SK-N-SH treated with all-trans-retinoic acid at 6 μM for 48 hours (cell line): ENCODE data around the gene ADIPOR1.
"Not testable (repeated sequence)": the region's sequence is repeated elsewhere in the genome, so short reads cannot be mapped to it uniquely, and the experiment has no call there.

Experiments
- ATAC-seq: fragments of 200-7000 bp; cut with Tn5 transposase; 3 replicates; pipeline ENCODE4 v1.9.1; 2020; ENCODE audit warnings: mild to moderate bottlenecking, moderate library complexity
- ARNTL ChIP-seq: fragments of 450-650 bp; formaldehyde crosslinking; IDR thresholded peaks from 2 replicates; pipeline ENCODE4 v1.5.0; 2020; ENCODE audit warnings: low read depth, mild to moderate bottlenecking, moderate library complexity, borderline replicate concordance
- BACH2 ChIP-seq: fragments of 250-450 bp; sonication (Bioruptor Pico); IDR thresholded peaks from 2 replicates; pipeline ENCODE4 v1.9.0; 2021; ENCODE audit warnings: mild to moderate bottlenecking, borderline replicate concordance
- CREB5 ChIP-seq: fragments of 250-450 bp; sonication (Bioruptor Pico); IDR thresholded peaks from 2 replicates; pipeline ENCODE4 v1.5.1; 2020; ENCODE audit warnings: low read depth, mild to moderate bottlenecking, moderate library complexity
- CSDC2 ChIP-seq: fragments of 250-450 bp; sonication (Bioruptor Pico); IDR thresholded peaks from 2 replicates; pipeline ENCODE4 v1.5.0; 2020; ENCODE audit warnings: mild to moderate bottlenecking, moderate library complexity
- CSRNP3 ChIP-seq: fragments of 250-450 bp; sonication (Bioruptor Pico); IDR thresholded peaks from 2 replicates; pipeline ENCODE4 v1.5.1; 2021; ENCODE audit warnings: mild to moderate bottlenecking, moderate library complexity
- ESRRG ChIP-seq: fragments of 250-450 bp; sonication (Bioruptor Pico); IDR thresholded peaks from 2 replicates; pipeline ENCODE4 v1.6.1; 2021; ENCODE audit warnings: mild to moderate bottlenecking
- GLIS3 ChIP-seq: fragments of 250-450 bp; sonication (Bioruptor Pico); IDR thresholded peaks from 2 replicates; pipeline ENCODE4 v1.5.0; 2020; ENCODE audit warnings: mild to moderate bottlenecking, moderate library complexity
- ISL1 ChIP-seq: fragments of 250-450 bp; sonication (Bioruptor Pico); IDR thresholded peaks from 2 replicates; pipeline ENCODE4 v2.1.2; 2022; ENCODE audit warnings: mild to moderate bottlenecking, moderate library complexity
- OSR1 ChIP-seq: fragments of 250-450 bp; sonication (Bioruptor Pico); IDR thresholded peaks from 2 replicates; pipeline ENCODE4 v1.8.0; 2022; ENCODE audit warnings: moderate library complexity, mild to moderate bottlenecking, inconsistent platforms
- PATZ1 ChIP-seq: fragments of 250-450 bp; sonication (Bioruptor Pico); IDR thresholded peaks from 2 replicates; pipeline ENCODE4 v1.8.0; 2020; ENCODE audit warnings: mild to moderate bottlenecking, moderate library complexity, borderline replicate concordance
- RARB ChIP-seq: fragments of 250-450 bp; sonication (Bioruptor Pico); IDR thresholded peaks from 2 replicates; pipeline ENCODE4 v1.8.0; 2021; ENCODE audit warnings: mild to moderate bottlenecking, moderate library complexity
- SNAI2 ChIP-seq: fragments of 250-450 bp; sonication (Bioruptor Pico); IDR thresholded peaks from 2 replicates; pipeline ENCODE4 v1.5.0; 2020; ENCODE audit warnings: mild to moderate bottlenecking, moderate library complexity
- TCF4 ChIP-seq: fragments of 250-450 bp; sonication (Bioruptor Pico); IDR thresholded peaks from 2 replicates; pipeline ENCODE4 v1.8.0; 2021; ENCODE audit warnings: mild to moderate bottlenecking, moderate library complexity, borderline replicate concordance
- TOX ChIP-seq: fragments of 250-450 bp; sonication (Bioruptor Pico); IDR thresholded peaks from 2 replicates; pipeline ENCODE4 v1.8.0; 2021; ENCODE audit warnings: mild to moderate bottlenecking, moderate library complexity, borderline replicate concordance
- TSHZ2 ChIP-seq: fragments of 250-450 bp; sonication (Bioruptor Pico); IDR thresholded peaks from 2 replicates; pipeline ENCODE4 v1.5.0; 2020; ENCODE audit warnings: mild to moderate bottlenecking, moderate library complexity
- ZC3H10 ChIP-seq: fragments of 250-450 bp; sonication (Bioruptor Pico); IDR thresholded peaks from 2 replicates; pipeline ENCODE4 v1.5.1; 2021; ENCODE audit warnings: mild to moderate bottlenecking, moderate library complexity
- ZFP3 ChIP-seq: fragments of 250-450 bp; sonication (Bioruptor Pico); IDR thresholded peaks from 2 replicates; pipeline ENCODE4 v1.5.0; 2020; ENCODE audit warnings: mild to moderate bottlenecking, moderate library complexity
- ZFP30 ChIP-seq: fragments of 450-650 bp; formaldehyde crosslinking; IDR thresholded peaks from 2 replicates; pipeline ENCODE4 v1.5.0; 2022; ENCODE audit warnings: mild to moderate bottlenecking, moderate library complexity
- ZNF565 ChIP-seq: fragments of 450-650 bp; formaldehyde crosslinking; conservative IDR thresholded peaks from 2 replicates; pipeline ENCODE4 v1.5.0; 2020; ENCODE audit warnings: low read depth, mild to moderate bottlenecking, moderate library complexity
- ZNF70 ChIP-seq: fragments of 450-650 bp; formaldehyde crosslinking; IDR thresholded peaks from 2 replicates; pipeline ENCODE4 v1.5.0; 2020; ENCODE audit warnings: mild to moderate bottlenecking, moderate library complexity

Gene ADIPOR1

GRCh38 chr1:202987255-202987654, 29.1 kb upstream of the ADIPOR1 start:
- TF ChIP-seq ISL1, result no peak
- TF ChIP-seq GLIS3 (CRISPR knock-in tag), result no peak
- TF ChIP-seq OSR1, result no peak
- no peak for TF ChIP-seq ZNF565
- no peak for TF ChIP-seq TSHZ2 (CRISPR knock-in tag)
- TF ChIP-seq CREB5, result no peak
- no peak for TF ChIP-seq PATZ1 (CRISPR knock-in tag)
- no peak for TF ChIP-seq SNAI2 (CRISPR knock-in tag)
- TF ChIP-seq BACH2, result no peak
- no peak for TF ChIP-seq CSDC2
- no peak for TF ChIP-seq ESRRG (CRISPR knock-in tag)
- TF ChIP-seq ZFP3, result no peak
- TF ChIP-seq TOX (CRISPR knock-in tag), result no peak
- TF ChIP-seq ZNF70 (CRISPR knock-in tag), result no peak
- no peak for ATAC-seq

- ATAC-seq, result not testable (repeated sequence)
Observed at GRCh38 chr1:202986120-202986519, 28.0 kb upstream of the ADIPOR1 start.

GRCh38 chr1:202982715-202983430, 24.8 kb upstream of the ADIPOR1 start:
- no peak for TF ChIP-seq BACH2
- no peak for TF ChIP-seq PATZ1 (CRISPR knock-in tag)
- TF ChIP-seq CREB5, result no peak
- no peak for TF ChIP-seq TCF4
- TF ChIP-seq ZC3H10 (CRISPR knock-in tag), result no peak
- TF ChIP-seq ZNF70 (CRISPR knock-in tag), result no peak
- TF ChIP-seq TSHZ2 (CRISPR knock-in tag), result no peak
- no peak for TF ChIP-seq RARB (CRISPR knock-in tag)
- no peak for TF ChIP-seq CSRNP3
- no peak for TF ChIP-seq OSR1
- TF ChIP-seq ISL1, result no peak
- no peak for TF ChIP-seq GLIS3 (CRISPR knock-in tag)
- TF ChIP-seq SNAI2 (CRISPR knock-in tag), result no peak
- TF ChIP-seq ZFP3, result no peak
- TF ChIP-seq CSDC2, result no peak
- TF ChIP-seq ARNTL (CRISPR knock-in tag), result no peak
- no peak for TF ChIP-seq ZFP30
- TF ChIP-seq ZNF565, result no peak
- no peak for ATAC-seq
